Occipital lobe (tissue), 1 donor: ENCODE results near the gene MSN. TPM values are rescaled to one million over a fixed set of nuclear protein-coding genes. Genes with fewer than 3 reads are reported as not detected.

ENCODE experiments used
- total RNA-seq: library from RNA; depleted of rRNA; stranded (reverse); fragments of >200 nt; gene quantifications from one replicate; pipeline ENCODE4 v1.2.3, GENCODE V29; 2014

Gene MSN
- total RNA-seq, 1 donor from 2014 or later = 24.8 TPM

Other genes with a start within 250 kb of the MSN start
- gene LAS1L, start 132.9 kb upstream of the MSN start, total RNA-seq = 13.7 TPM